Measurements from ENCODE around the gene DALRD3. TPM values are rescaled to one million over a fixed set of nuclear protein-coding genes. Genes with fewer than 3 reads are reported as not detected.
A peak's percentile ranks its signal among the peaks of the same experiment; 100 is the strongest.

The DALRD3 gene
- total and polyA plus RNA-seq, 2 experiments from 2014 or later: 54.6 to 78.0 TPM

DNA sequence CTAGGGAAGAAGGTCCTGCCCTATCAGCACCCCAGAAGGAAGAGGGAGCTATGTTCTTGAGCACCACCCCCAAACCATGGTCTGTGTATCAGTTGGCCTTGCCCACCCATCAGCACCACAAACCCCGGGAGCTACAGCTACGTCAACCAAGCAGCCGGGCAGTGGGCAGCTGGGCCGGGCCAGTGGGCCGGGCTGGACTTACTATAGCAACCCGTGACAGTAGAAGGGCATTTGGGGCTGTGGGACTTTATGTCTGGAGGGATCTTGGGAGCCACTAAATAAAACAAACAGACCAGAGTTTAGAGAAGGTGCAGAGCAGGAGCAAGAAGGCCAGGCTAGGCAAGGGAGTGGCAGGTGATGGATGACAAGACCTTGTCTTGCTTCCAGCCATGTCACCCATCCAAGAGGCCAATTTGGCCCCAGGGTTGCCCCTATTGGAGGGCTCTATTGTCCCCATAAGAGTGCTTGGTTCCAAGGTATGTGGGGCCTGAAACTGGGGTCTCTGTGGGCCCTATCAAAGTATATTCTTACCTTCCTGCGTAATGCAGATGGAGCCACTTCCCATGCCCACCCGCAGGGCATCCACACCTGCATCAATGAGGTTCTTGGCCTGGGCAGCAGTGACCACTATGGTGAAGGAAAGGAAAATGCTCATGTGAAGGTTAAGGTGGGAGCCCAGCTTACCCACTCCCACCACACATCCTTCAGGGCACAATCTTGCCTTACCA lies 7.6 kb upstream of the DALRD3 start:
- peaks cover 34% of the 10 kb centered on the region for H3K36me3 ChIP-seq
- DNase-seq (ENCODE audit: low read depth in 1 of 2, low spot score in 1 of 2): no peak
- TF ChIP-seq, protein P1, sequence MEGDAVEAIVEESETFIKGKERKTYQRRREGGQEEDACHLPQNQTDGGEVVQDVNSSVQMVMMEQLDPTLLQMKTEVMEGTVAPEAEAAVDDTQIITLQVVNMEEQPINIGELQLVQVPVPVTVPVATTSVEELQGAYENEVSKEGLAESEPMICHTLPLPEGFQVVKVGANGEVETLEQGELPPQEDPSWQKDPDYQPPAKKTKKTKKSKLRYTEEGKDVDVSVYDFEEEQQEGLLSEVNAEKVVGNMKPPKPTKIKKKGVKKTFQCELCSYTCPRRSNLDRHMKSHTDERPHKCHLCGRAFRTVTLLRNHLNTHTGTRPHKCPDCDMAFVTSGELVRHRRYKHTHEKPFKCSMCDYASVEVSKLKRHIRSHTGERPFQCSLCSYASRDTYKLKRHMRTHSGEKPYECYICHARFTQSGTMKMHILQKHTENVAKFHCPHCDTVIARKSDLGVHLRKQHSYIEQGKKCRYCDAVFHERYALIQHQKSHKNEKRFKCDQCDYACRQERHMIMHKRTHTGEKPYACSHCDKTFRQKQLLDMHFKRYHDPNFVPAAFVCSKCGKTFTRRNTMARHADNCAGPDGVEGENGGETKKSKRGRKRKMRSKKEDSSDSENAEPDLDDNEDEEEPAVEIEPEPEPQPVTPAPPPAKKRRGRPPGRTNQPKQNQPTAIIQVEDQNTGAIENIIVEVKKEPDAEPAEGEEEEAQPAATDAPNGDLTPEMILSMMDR (IDR thresholded peaks at IDR 0.05; ENCODE audit: low read depth, low read length): no peak

DNA sequence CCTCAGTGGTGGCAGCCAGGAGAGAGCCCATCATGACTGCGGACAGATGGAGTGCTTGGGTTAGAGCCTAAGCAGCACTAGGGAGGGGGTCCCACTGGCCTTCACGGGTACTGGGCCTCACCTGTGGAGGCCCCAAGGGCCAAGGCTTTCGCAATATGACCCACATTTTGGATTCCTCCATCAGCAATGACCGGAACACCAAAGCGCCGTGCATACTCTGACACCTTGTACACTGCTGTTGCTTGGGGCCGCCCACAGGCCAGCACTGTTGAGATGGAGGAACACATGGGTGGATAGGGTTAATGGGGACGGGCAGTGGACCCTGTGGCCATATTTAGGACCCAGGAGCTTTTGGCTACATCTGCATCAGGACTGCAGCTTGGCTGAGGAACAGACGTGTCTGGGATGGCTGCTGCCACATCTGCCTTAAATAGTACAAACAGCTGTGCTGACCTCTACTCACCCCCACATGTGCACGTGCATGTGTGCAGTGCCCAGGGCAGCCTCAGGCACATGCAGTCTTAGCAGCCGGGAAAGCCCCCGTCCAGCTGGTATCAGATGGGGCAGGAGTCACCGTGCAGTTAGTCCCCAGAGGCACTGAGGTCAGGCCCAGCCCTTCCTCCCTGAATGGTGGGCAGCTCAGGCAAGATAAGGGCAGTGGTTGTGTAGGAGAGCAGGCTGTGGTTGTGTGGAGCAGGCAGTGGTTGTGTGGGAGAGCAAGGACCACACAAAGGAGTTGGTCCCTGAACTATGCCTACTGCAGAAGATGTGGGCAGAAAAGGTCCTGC lies 6.8 kb upstream of the DALRD3 start:
- TF ChIP-seq, protein P1 (IDR thresholded peaks at IDR 0.05; ENCODE audit: low read depth, low read length): no peak
- no peak overlapping the region for H3K4me3 ChIP-seq
- H3K36me3 ChIP-seq: peaks cover 31% of the 10 kb centered on the region
- no peak overlapping the region for H3K27ac ChIP-seq
- no peaks in the 10 kb centered on the region for H3K9me3 ChIP-seq (ENCODE audit: low read depth)
- no peak for DNase-seq (ENCODE audit: low read depth in 1 of 2, low spot score in 1 of 2)
- no peaks in the 10 kb centered on the region for H3K27me3 ChIP-seq
- H3K4me1 ChIP-seq (ENCODE audit: low read depth): peaks cover 6% of the 10 kb centered on the region

More for the DNA sequence above, 7.6 kb upstream of the DALRD3 start:
- Histone ChIP-seq H3K27ac (no peak overlapping the region), H3K4me3 (no peak overlapping the region), H3K27me3 (no peaks in the 10 kb centered on the region), H3K9me3 (ENCODE audit: low read depth) (no peaks in the 10 kb centered on the region), H3K4me1 (ENCODE audit: low read depth) (peaks cover 5% of the 10 kb centered on the region)

DNA sequence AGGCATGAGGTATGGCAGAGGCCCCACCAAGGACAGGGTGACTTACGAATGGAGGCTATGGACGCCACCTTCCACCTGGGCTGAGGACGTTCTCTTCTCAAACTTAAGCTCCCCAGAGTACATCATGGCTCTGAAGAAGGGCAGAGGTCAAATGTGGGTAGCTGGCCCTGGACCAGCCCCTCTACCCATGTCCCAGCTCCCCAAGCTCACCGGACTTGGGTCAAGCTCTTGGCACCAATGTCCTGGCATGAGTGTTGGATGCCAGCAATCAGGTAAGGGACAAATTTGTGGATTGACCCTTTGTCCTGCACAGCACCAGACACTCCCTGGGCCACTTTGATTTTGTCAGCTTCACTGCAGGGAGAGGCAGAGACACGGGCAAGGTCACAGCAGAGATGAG lies 6.1 kb upstream of the DALRD3 start:
- Histone ChIP-seq H3K36me3 (peaks cover 30% of the 10 kb centered on the region), H3K27me3 (no peaks in the 10 kb centered on the region), H3K4me1 (ENCODE audit: low read depth) (peaks cover 11% of the 10 kb centered on the region), H3K27ac (no peak overlapping the region), H3K4me3 (no peak overlapping the region), H3K9me3 (ENCODE audit: low read depth) (no peaks in the 10 kb centered on the region)
- TF ChIP-seq, protein P1 (IDR thresholded peaks at IDR 0.05; ENCODE audit: low read depth, low read length): no peak
- no peak for DNase-seq (ENCODE audit: low read depth in 1 of 2, low spot score in 1 of 2)

DNA sequence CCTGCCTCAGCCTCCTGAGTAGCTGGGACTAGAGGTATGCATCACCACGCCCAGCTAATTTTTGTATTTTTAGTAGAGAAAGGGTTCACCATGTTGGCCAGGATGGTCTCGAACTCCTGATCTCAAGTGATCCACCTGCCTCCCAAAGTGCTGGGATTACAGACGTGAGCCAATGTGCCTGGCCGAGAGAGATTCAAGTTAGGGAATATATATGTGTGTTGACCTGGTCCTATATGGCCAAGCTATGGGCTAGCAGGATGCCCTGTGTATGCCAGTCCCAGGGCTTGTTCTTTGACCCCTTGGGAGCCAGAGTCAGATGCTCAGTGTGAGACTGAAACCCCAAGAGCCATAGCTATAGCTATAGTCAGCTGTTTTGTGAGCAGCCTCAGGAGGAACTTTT lies 5.4 kb upstream of the DALRD3 start:
- Histone ChIP-seq H3K4me1 (ENCODE audit: low read depth) (peaks cover 11% of the 10 kb centered on the region), H3K36me3 (peaks cover 30% of the 10 kb centered on the region), H3K4me3 (no peak overlapping the region), H3K27me3 (no peaks in the 10 kb centered on the region), H3K9me3 (ENCODE audit: low read depth) (no peaks in the 10 kb centered on the region), H3K27ac (no peak overlapping the region)
- TF ChIP-seq, protein P1 (IDR thresholded peaks at IDR 0.05; ENCODE audit: low read depth, low read length): no peak
- DNase-seq (ENCODE audit: low read depth in 1 of 2, low spot score in 1 of 2): no peak

DNA sequence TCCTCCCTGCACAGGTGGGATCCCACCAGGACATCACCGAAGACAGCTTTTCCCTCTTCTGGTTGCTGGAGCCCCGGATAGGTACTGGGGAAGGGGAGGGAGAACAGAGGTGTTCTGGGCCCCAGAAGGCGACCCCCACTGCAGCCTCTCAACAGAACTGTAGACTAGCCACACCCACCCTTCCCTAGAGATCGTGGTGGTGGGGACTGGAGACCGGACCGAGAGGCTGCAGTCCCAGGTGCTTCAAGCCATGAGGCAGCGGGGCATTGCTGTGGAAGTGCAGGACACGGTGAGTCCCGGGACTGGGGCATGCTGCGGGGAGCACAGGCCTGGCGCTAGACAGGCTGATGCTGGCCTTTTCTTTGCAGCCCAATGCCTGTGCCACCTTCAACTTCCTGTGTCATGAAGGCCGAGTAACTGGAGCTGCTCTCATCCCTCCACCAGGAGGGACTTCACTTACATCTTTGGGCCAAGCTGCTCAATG lies 4.3 kb upstream of the DALRD3 start:
- TF ChIP-seq, protein P1 (IDR thresholded peaks at IDR 0.05; ENCODE audit: low read depth, low read length): no peak
- Histone ChIP-seq H3K4me1 (ENCODE audit: low read depth) (peaks cover 11% of the 10 kb centered on the region), H3K36me3 (peaks cover 30% of the 10 kb centered on the region), H3K27me3 (no peaks in the 10 kb centered on the region), H3K27ac (peak overlapping the region; percentile 96), H3K9me3 (ENCODE audit: low read depth) (no peaks in the 10 kb centered on the region), H3K4me3 (peak overlapping the region; percentile 55)
- DNase-seq (ENCODE audit: low read depth in 1 of 2, low spot score in 1 of 2): no peak

Data from cardiac muscle cell (in vitro differentiated cells and primary cell).